ENCODE results near the gene ANTXR1. TPM values are rescaled to one million over a fixed set of nuclear protein-coding genes. Genes with fewer than 3 reads are reported as not detected.

The ANTXR1 gene
- total RNA-seq, 1 donor from 2014 or later: not detected

DNA sequence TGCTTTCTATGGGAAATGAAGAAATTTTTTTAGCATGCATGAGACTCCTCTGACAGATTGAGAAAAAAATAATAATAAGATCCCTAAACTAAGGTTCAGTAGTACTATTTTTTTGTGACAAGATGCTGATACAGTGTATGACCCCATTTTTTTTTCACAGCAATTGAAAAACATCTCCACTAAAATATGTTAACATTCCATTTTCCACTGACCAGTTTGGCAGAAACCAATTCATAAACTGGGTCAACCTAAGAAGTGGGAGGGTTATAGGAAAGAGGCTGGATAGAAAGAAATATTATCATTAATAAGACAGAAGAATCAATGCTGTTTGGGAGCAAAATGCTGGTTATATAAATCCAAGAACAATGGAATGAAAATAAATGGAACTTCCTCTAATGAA, 182.7 kb downstream of the ANTXR1 start:
- CTCF ChIA-PET: no interaction called here
- TF ChIP-seq, protein P1, sequence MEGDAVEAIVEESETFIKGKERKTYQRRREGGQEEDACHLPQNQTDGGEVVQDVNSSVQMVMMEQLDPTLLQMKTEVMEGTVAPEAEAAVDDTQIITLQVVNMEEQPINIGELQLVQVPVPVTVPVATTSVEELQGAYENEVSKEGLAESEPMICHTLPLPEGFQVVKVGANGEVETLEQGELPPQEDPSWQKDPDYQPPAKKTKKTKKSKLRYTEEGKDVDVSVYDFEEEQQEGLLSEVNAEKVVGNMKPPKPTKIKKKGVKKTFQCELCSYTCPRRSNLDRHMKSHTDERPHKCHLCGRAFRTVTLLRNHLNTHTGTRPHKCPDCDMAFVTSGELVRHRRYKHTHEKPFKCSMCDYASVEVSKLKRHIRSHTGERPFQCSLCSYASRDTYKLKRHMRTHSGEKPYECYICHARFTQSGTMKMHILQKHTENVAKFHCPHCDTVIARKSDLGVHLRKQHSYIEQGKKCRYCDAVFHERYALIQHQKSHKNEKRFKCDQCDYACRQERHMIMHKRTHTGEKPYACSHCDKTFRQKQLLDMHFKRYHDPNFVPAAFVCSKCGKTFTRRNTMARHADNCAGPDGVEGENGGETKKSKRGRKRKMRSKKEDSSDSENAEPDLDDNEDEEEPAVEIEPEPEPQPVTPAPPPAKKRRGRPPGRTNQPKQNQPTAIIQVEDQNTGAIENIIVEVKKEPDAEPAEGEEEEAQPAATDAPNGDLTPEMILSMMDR (IDR thresholded peaks at IDR 0.05): no peak
- H3K36me3 Mint-ChIP-seq (ENCODE audit: low read depth): no peaks in the 10 kb centered on the region
- POLR2A ChIA-PET: no interaction called here
- intact Hi-C loops (cut with micrococcal nuclease): no loop called here
- H3K27ac Mint-ChIP-seq: no peak overlapping the region
- DNase-seq: no peak
- H3K4me3 Mint-ChIP-seq: no peak overlapping the region
- H3K4me1 Mint-ChIP-seq: no peaks in the 10 kb centered on the region
- ATAC-seq (ENCODE audit: low read depth): no peak
- peaks cover 5% of the 10 kb centered on the region for H3K27me3 Mint-ChIP-seq
- no peaks in the 10 kb centered on the region for H3K9me3 Mint-ChIP-seq

DNA sequence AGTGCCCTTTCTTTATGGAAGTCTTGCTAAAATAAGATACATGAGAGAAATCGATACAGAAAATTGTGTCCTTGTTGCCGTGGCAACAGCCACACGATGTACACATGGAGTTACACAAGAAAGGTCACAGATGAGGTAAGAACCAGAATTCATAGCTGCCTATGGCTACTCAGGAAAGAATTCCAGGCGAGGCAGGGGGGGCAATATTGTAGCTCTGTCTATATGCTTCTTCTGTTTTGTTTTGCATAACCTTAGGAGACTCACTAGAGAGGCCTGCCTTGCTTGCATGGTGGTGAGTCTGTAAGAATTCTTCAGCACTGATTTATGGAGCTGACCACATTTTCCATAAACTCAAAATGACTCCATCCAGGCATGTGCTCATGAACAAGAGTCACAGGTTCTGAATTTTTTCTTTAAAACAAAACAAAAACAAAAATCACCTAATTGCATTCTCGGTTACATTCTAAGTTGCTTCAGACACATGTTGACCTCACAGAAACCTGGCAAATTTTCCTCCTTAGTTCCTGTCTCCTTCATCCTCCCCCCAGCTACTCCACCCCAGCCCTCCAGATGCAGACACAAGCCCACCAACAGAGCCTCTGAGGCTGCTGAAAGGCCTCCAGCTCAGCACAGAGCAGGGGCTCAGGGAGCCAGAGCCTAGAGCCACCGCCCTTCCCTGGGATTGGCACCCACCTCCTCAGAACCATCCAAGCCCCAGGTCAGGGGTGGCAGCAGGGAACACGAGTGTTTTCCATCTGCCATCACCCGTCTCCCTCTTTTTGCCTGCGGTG, 183.5 kb downstream of the ANTXR1 start:
- Mint-ChIP-seq H3K4me1 (no peaks in the 10 kb centered on the region), H3K27ac (no peak overlapping the region), H3K9me3 (no peaks in the 10 kb centered on the region), H3K27me3 (peaks cover 5% of the 10 kb centered on the region), H3K36me3 (ENCODE audit: low read depth) (no peaks in the 10 kb centered on the region), H3K4me3 (no peak overlapping the region)
- DNase-seq: no peak
- intact Hi-C loops (cut with micrococcal nuclease): no loop called here
- TF ChIP-seq, protein P1 (IDR thresholded peaks at IDR 0.05): no peak
- ChIA-PET POLR2A (no interaction called here), CTCF (no interaction called here)
- no peak for ATAC-seq (ENCODE audit: low read depth)

- no peaks in the 10 kb centered on the region for H3K9me3 Mint-ChIP-seq
- intact Hi-C loops (cut with micrococcal nuclease): no loop called here
- TF ChIP-seq, protein P1 (IDR thresholded peaks at IDR 0.05): no peak
- ChIA-PET POLR2A (no interaction called here), CTCF (no interaction called here)
- peaks cover 6% of the 10 kb centered on the region for H3K27me3 Mint-ChIP-seq
- DNase-seq (no peak), ATAC-seq (ENCODE audit: low read depth) (no peak)
- no peak overlapping the region for H3K27ac Mint-ChIP-seq
- H3K4me3 Mint-ChIP-seq: no peak overlapping the region
- no peaks in the 10 kb centered on the region for H3K36me3 Mint-ChIP-seq (ENCODE audit: low read depth)
- H3K4me1 Mint-ChIP-seq: no peaks in the 10 kb centered on the region
Measured at GRCh38 chr2:69200107-69200520, 187.1 kb downstream of the ANTXR1 start.

- TF ChIP-seq, protein P1 (IDR thresholded peaks at IDR 0.05): no peak
- no peak for ATAC-seq (ENCODE audit: low read depth)
- Mint-ChIP-seq H3K4me1 (no peaks in the 10 kb centered on the region), H3K36me3 (ENCODE audit: low read depth) (no peaks in the 10 kb centered on the region), H3K4me3 (no peak overlapping the region), H3K27me3 (peaks cover 6% of the 10 kb centered on the region), H3K27ac (no peak overlapping the region), H3K9me3 (no peaks in the 10 kb centered on the region)
- DNase-seq: no peak
- intact Hi-C loops (cut with micrococcal nuclease): no loop called here
- POLR2A ChIA-PET: no interaction called here
- CTCF ChIA-PET: no interaction called here
Measured at GRCh38 chr2:69201259-69201658, 188.3 kb downstream of the ANTXR1 start.

GRCh38 chr2:69202327-69202726, 189.3 kb downstream of the ANTXR1 start:
- TF ChIP-seq, protein P1 (IDR thresholded peaks at IDR 0.05): no peak
- no peak overlapping the region for H3K27ac Mint-ChIP-seq
- no peak for ATAC-seq (ENCODE audit: low read depth)
- no peaks in the 10 kb centered on the region for H3K36me3 Mint-ChIP-seq (ENCODE audit: low read depth)
- H3K9me3 Mint-ChIP-seq: no peaks in the 10 kb centered on the region
- no peaks in the 10 kb centered on the region for H3K4me1 Mint-ChIP-seq
- ChIA-PET CTCF (no interaction called here), POLR2A (no interaction called here)
- DNase-seq: no peak
- no peak overlapping the region for H3K4me3 Mint-ChIP-seq
- peaks cover 9% of the 10 kb centered on the region for H3K27me3 Mint-ChIP-seq
- intact Hi-C loops (cut with micrococcal nuclease): no loop called here

Measured in activated B cell treated with CpG ODN at 0.5 μM for 24 hours (primary cell).